ENCODE results near the gene HIRIP3.

GRCh38 chr16:30024451-30024850 is 29.0 kb upstream of the HIRIP3 start:
- TF ChIP-seq CTCF (IDR thresholded peaks at IDR 0.05) = no peak
- no peak for TF ChIP-seq POLR2A (IDR thresholded peaks at IDR 0.05)
